GM19035 (cell line): Measurements from ENCODE around the gene CARD11.

Experiments
- ATAC-seq: cut with Tn5 transposase; IDR thresholded peaks from one replicate; pipeline ENCODE4 v1.9.1; 2021; ENCODE audit not compliant: unreplicated experiment

CARD11 gene

DNA sequence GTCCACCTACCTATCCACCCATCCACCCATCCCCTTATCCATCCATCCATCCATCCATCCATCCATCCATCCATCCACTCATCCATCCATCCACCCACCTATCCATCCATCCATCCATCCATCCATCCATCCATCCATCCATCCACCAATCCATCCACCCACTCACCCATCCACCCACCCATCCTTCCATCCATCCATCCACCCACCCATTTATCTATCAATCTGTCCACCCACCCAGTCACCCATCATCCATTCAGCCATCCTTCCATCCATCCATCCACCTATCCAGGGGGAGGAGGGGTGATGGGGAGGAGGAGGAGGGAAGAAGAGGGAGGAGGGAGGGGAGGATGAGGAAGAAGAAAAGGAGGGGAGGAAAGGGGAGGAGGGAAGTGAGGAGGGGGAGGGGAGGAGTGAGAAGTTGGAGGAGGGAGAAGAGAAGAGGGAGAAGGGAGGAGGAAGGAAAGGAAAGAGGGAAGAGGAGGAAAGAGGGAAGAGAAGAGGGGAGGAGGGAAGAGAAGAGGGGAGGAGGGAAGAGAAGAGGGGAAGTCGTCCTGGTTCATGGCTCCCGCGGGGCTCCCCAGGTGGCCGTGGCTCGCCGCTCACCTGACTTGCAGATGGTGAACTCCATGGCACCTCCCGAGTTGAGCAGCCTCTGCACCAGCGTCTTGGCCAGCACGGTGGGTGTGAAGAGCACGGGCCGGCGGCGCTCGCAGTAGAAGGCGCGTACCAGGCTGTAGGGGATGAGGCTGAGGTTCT is 130.8 kb downstream of the CARD11 start:
- ATAC-seq = no peak

DNA sequence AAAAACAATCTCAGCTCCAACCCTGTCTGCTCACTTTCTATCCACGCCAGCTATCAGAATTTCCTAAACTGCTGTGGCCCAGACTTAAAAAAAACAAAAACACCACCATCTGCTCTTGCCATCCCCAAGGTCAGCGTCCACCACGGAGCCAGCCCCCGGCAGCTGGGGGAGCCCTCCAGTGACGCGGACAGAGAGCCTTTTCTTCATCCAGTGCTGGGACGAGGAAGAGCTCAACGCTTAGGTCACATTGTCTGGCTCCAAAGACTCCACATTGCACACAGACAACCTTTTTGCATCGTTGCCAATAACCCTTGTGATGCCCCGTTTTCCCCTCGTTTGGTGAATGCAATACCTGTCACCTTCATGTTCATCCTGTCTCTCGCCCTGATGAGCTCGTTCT is 132.2 kb downstream of the CARD11 start:
- ATAC-seq = no peak

DNA sequence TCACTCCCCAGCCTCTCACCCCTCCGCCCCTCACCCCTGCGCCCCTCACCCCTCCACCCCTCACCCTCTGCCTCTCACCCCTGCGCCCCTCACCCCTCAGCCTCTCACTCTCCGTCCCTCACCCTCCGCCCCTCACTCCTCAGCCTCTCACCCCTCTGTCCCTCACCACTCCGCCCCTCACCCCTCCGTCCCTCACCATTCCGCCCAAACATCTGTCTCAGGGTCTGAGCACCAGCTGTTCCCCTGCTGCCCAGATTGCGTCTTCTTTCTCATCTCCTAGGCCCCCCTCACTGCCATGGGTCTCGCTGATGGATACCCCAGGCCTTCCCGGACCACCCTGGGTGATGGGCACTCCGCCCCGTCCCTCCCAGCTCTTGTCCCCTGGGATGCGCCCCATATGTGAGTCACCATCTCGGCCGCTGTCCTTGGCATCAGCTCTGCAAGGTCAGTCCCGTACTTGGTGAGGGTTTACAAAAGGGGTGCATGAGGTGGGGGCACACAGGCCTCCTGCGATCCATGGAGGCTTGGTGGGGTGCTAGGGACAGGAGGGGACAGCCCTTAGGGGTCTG is 134.1 kb downstream of the CARD11 start:
- ATAC-seq = no peak

DNA sequence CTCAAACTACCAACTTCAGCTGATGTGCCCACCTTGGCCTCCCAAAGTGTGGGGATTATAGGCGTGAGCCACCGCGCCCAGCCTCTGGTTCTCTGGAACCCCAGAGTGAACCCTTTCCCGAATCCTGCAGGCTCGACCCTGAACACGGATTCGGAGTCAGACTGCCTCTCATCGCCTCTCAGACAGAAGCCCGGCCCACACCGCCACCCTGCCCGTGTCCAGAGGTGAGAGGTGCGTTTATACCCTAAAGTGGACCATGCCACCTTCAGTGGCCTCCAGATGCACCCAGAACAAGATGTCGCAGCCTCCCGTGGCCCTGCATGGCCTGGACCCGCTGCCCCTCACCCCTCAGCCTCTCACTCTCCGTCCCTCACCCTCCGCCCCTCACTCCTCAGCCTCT is 134.6 kb downstream of the CARD11 start:
- no peak for ATAC-seq

DNA sequence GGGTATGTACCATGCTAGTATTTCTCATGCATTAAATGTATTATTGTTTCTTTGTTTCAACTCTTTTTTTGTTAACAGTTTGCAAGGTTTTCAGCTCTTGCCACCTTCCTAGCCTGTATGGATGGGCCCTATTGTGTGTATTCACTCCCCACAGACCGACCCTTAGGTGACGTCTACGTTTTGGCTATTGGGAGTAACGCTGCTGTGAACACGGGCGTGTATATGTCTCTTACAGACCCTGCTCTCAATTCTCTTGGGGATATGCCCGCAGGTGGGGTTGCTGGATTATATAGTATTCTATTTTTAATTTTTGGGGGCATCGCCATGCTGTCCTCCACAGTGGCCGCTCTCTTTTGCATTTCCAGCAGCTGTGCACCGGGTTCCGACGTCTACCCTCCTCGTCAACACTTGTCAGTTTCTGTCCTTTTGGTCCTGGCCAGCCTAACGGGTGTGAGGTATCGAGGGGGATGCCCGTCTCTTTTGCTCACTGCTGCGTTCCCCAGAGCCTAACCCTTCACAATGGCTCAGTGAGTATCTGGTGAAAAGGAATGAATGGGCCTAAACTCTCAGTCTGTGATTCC is 135.5 kb downstream of the CARD11 start:
- no peak for ATAC-seq

DNA sequence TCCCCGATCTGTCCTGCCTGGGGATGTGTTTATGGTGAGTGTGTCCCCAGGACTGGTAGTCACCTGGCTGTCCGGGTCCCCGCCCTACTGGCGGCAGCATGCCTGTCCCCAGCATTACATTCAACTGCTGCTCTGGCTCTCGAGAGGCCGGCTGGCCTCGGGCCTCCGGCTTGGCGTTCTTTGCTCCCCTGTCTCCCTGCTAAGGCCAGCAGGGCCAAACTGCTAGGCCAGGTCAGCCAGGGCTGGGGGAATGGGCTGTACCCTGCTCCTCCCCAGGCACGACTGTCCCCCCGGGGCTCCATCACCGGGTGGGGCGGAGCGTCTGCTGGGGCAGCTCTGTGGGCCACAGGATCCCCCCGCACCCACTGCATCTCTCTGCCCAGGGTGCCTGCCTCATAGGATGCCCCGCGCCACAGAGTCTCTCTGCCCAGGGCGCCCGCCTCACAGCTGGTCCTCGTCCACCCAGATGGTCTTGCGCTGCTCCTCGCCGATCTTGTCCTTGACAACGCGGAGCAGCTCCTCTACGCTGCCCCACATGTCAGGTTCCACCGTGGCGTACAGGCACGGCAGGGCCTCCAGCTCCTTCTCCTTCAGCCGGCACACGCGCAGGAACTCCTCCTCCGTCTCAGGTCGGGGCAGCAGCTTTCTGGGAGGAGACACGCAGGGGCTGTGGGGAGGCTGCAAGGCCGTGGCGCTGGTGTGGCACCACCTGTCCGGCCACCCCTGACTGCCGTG is 137.3 kb downstream of the CARD11 start:
- no peak for ATAC-seq

DNA sequence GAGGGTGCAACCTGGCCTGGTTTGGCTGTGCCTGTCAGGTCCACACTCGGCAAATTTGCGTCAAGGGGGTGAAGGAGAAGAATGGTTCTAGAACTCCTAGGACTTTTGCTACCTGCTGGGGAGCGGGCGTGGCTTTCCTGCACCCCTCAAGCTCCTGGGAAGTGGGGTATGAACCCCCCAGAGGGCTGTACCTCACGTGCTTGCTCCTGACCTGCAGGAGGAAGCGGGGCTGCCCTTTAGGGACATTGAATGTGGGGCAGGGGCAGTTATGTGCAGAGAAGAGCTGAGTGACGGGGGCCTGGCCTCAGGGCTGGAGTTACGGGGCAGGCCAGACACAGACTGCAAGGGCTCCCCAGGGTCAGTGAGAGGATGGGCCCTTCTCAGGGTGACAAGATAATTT is 138.2 kb downstream of the CARD11 start:
- no peak for ATAC-seq

DNA sequence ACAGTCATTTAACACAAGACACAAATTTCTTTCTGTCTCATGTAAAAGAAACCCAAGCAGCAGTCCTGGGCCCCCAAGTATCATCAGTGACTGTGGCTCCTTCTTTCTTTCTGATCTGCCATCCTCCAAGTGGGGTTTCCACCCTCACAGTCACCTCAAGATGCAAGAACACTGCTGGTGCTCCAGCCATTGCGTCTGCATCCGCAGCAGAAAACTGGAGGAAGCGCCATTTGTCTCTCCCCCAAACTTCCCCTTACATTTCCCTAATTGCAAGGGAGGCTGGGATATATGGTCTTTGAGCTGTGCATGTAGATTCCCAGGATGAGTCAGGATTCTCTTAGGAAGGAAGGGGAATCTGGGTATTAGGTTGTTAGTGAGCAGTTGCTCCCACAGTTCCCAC is 138.6 kb downstream of the CARD11 start:
- ATAC-seq = no peak

DNA sequence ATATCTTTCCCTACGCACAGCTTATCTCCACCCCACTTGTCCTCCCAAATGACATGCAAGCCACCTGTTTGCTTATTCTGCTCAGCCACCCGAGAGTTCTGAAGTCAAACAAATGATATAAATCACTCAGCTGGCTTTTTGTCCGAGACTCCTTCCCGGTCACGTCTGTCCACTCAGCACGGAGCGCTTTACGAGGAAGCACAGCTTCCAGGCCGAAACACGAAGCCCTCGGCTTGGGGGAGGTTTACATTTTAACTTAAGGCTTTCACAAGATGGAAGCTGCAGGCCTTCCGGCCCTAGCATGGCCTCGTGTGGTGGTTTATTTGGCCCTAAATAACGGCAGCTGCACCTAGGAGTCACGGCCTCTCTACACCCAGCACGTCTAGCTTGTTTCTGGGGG is 139.5 kb downstream of the CARD11 start:
- ATAC-seq = no peak

DNA sequence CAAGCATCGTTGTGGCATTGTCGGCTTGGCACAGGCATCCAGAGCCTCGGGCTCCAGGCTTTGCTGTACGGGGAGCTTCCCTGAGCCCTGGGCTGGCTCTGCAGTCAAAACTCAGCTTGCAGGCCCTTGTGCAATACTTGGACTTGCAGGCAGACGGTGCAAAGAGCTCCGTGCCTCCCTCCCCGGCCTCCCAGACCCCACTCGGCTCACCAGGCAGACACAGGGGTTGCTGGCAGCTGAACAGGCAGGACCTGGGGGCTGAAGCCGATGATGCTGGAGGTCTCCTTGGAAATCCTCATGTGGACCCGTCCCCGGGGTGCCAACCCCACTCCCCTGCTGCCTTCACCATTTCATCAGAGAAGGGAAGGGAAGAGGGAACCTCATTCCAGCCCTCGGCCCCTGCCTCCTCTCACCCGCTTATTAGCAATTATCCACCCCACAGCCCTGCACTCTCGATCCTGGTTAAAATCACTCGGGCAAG is 139.9 kb downstream of the CARD11 start:
- no peak for ATAC-seq

DNA sequence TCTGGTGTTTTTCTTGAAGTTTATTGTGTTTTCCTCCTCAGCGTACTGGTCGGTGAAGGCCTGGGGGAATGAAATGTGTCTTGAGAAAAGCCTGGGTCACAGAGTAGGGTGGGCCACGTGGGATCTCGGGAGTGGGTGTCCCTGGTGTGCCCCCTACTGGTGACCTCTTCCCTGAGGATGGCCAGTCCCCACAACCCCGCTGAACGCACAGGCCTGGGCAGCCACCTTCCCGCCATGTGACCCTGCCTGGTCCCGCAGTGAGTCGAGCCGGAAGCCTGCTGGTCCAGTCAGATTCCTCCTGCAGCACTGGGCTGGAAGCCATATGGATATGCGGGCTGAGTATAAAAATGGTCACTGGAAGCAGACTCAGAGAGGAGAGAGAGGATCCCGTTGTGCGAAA is 146.6 kb downstream of the CARD11 start:
- no peak for ATAC-seq

DNA sequence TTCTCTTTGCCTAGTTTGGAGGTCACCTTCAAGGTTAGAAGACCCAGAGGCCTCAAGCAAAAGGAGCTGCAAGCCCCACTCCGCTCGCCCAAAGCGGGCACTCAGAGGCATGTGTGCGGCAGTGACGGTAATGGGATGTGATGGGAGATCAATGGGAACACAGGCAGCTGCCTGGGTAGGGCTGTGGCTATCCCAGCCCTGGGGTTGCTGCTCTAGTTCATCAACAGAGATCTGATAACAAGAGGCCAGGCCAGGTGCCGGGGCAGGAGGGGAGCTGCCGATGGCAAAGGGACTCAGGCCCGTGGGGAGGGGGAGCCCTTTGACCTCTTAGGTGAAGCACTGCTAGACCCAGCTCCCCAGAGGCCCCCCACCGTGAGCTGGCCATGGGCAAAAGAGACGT is 147.5 kb downstream of the CARD11 start:
- no peak for ATAC-seq

DNA sequence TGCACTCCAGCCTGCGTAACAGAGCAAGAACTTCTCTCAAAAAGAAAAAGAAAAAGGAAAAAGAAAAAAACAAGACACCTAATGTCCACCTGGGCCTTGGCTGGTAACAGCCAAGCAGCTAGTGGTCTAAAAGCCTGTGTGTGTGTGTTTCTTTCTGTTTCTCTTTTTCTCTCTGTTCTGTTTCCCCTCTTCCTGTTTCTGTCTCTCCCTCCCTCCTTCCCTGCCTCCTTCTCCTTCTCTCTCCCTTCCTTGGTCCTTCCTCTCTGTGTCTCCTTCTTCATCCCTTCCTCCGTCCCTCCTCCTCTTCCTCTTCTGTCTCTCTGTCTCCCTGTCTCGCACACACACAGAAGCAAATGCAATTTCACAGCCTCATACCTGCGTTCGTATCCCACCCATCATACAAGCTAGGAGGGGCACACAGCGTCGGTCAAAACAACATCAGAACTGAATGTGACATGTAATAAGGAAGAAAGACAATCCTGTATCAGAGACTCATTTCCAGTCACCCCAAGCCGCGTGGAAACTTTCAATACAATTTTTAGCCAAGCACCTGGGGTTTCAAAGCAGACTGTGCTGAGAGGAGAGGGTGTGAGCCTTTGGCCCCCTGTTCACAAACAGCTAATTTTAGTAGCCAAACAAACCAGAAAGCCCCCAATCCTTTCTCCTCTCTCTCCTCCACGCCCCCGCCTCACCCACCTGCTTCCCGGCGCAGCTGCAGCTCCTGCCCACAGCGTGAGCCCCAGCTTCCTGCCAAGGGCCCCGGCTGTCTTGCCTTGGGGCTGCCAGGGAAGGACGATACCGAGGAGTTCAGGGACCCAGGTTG is 149.3 kb downstream of the CARD11 start:
- peak; percentile 68 for ATAC-seq

DNA sequence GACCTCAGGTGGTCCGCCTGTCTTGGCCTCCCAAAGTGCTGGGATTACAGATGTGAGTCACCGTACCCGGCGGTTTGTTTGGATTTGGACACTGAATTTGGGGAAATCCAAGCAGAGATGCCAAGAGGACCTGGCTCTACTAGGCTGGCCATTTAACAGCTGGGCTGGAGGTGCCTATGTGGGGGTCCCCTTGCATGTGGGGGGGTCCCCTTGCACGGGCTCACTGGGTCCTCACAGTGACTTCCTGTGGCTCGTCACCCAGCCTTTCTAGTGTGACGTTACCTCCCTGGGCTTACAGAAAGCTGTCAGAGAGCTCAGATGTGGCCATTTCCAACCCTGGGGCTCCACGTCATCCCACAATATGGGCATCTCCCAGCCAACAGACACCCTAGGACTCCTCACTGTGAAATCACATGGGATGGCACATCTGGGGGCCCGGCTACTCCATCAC is 150.2 kb downstream of the CARD11 start:
- ATAC-seq = no peak

DNA sequence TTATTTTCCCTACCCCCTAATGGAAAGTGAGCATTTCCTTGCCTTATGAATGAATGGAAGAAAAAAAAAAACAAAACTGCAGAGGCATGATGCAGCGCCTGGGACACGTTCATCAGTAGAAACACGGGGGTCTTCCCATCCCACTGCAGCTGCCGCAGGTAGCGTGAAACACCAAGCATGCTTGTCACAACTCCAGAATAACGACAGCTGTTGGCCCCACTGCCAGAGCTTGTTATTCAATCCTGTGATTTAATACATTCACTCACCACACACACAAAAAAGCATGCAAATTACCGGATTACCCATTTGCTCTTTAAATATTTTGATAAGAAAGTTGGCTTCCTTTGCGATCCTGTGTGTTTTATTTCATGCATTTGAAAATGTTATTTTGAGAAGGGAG is 151.1 kb downstream of the CARD11 start:
- no peak for ATAC-seq

DNA sequence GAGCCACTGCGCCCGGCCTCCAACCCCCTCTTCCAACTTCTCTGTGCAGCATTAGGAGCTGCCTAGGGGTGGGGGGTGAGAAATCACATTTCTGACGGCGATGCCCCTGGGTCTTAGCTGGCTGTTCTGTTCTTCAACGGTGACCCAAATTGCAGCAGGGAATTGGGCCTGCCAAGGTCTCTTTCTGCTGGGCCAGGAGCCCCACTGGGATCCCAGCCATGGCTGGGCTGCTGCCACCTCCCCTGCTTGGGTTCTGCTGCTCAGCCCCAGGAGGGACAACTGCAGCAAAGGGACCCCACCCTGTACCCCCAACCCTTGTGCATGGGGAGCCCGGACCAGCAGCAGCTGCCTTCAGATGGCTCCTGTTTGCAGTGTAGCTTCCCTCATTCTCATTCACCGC is 155.9 kb downstream of the CARD11 start:
- no peak for ATAC-seq

DNA sequence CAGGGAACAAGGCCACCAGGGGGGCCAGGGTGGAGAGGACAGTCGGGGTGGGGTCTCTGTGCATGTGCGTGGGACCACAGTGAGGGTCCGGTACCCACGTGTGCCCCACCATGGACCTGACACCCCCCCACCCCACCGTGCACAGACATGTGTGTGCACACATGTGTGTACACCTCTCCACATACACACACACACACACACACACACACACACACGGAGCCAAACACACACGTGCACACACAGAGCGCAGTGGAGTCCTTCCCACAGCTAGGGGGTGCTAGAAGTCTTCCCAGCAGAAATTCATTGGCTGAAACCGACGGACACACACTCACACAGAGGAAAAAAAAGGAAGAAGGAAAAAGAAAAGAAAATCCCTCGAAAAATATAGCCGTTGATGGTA is 156.8 kb downstream of the CARD11 start:
- no peak for ATAC-seq

DNA sequence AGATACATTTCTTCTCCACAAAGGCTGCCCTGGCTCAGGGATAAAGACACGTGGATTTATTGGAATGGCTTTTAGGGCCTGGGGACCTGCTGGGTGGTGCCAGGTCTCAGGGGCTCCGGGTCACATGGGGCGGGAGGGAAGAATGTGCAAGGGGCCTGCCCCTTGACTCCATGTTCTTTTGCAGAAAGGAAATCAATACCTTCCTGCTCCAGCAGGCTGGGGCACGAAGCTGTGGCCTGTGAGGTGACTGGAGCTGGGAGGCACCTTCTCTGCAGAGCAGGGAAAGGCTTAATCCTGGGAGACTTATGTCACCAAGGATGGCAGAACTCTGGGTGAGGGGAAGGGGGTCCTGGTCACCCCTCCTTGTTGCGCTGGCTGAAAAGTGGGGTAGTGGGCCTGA is 157.3 kb downstream of the CARD11 start:
- ATAC-seq = no peak

DNA sequence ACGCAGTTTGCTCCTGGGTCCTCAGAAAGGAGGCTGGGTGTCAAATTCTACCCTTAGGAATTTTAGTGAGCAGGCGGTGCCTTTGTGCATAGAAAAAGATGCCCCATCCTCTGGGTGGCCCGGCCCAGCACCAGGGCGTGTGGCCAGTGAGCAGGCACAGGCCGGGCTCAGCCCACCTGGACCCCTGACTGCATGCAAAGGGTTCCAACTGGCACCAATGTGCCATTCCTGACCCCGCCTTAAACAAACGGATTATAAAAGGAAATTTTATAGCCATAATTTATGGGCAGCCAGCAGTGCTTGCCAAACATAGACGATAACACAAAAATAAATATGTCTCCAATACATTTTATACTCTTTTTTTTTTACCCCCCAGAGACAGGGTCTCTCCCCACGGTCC is 159.5 kb downstream of the CARD11 start:
- ATAC-seq = no peak

DNA sequence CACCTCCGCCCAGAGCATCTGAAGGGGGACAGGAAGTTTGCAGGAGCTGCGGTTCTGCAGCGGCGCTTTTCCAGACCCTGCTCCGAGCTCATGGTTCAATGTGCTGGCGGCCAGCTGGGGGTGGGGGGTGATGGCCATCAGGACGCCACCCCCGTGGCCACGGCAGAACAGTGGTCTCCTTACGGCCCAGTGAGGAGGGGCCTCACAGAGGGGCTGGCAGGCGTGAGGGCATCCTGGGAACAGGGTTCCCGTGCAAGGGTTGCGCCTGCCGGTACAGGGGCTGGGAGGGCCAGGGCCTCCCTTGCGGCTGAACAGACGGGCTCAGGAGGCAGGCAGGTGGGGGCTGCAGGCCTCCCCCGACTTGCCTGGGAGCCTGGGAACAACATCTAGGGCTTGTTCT is 160.6 kb downstream of the CARD11 start:
- no peak for ATAC-seq

DNA sequence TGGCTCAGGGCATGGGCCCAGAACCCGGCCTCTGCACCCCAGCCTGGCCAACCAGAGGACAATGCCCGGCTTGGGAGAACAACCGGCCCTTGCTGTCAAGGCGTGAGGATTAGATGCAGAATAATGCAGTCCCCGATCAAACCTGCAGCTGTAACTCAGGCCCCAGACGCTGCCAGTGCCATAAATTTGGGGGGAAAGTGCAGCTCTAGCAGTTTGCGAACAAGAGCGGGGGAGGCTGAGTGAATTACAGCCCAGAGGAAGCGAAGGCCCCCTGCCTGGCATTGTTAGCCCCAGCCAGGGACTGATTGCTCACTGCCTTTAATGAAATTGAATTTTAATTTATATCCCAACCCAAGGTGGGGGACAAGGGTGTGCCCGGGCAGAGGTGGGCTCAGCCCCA is 161.6 kb downstream of the CARD11 start:
- no peak for ATAC-seq
